Suppressor macrophage treated with lipopolysaccharide for 4 hours (primary cell): Measurements from ENCODE around the gene IL9R.
"Not testable (repeated sequence)": the region's sequence is repeated elsewhere in the genome, so short reads cannot be mapped to it uniquely, and the experiment has no call there.

Source experiments
- DNase-seq: peaks from one replicate; pipeline ENCODE4 v3.0.0-alpha.2; 2020

Gene IL9R

DNA sequence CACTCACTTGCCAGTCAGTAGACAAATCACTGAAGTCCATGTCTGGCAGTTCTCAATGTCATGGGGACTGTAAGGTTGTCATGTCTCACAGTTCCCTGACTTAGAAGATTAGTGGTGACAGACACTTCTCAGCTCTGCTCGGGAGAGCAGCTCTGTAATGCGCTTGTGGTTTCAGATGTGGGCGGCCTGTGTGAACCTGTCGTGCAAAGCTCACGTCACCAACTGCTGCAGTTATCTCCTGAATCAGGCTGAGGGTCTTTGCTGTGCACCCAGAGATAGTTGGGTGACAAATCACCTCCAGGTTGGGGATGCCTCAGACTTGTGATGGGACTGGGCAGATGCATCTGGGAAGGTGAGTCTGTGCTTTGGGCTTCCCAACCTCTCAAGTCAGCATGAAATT, at the start of gene IL9R:
IL9R (plus strand) TSS at position 261 of the 400 bp plus-strand sequence; CDS start at position 325, 64 bp downstream.
- no peak for DNase-seq

- DNase-seq: no peak
These were observed 48.4 kb upstream of the IL9R start for GRCh38 chrX:155949098-155949497.

- DNase-seq: no peak
These were observed 46.2 kb upstream of the IL9R start for GRCh38 chrX:155951237-155951789.

GRCh38 chrX:155953055-155953454, 44.4 kb upstream of the IL9R start:
- DNase-seq: no peak

DNA sequence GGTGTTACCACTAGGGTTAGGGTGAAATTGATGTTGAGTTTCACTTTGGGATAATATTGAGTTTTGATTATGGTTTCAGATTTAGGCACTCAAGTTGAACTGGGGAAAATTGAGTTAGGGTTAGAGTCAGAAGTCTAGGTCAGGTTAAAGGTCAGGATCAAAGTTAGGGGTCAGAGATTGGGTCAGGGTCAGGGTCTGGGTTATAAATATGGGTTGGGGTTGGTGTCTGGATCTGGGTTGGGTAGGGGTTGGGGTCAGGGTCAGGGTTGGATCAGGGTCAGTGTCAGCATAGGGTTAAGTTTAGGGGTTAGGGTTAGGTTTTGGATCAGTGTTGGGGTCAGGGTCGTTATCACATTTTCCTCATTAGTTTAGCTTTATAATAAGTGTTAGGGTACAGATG, 42.7 kb upstream of the IL9R start:
- no peak for DNase-seq

DNA sequence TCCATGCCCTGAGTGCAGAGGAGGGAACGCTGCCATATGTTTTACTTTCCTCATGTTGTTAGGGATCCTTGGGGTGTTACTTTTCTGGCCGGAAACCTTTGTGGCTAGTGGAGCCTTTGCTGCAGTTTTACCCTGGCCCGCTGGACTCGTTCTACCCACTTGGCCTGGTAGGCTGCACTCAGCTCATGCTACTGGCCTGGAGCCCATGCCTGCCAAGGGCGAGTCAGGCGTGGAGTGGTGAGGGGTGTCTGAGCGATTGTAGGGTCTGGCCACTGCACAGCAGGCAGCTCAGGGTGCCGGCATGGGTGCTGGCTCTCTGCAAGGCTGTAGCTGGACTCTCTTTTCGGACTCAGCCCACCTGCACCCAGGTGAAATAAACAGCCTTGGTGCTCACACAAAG, 41.4 kb upstream of the IL9R start:
- no peak for DNase-seq

DNA sequence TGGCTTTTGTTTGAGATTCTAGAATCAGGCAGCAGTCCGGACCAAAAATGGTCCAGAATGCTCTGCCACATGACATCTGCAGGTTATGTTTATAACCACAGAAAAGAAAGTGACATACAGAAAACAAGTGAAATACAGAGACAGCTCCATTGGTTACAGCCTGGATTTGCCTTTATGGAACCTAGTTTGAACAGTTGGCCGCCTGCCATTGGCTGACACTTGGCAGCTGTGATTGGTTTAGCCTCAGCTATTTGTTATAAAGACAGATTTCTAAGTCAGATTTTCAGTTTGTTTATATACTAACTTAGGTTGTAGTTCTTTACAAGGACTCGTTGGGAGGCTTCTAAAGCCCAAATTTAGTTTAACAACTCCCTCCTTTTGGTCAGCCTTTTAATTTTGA, 40.8 kb upstream of the IL9R start:
- no peak for DNase-seq

GRCh38 chrX:155957843-155958242, 39.7 kb upstream of the IL9R start:
- DNase-seq: no peak

GRCh38 chrX:155959018-155959587, 38.4 kb upstream of the IL9R start:
- no peak for DNase-seq

DNA sequence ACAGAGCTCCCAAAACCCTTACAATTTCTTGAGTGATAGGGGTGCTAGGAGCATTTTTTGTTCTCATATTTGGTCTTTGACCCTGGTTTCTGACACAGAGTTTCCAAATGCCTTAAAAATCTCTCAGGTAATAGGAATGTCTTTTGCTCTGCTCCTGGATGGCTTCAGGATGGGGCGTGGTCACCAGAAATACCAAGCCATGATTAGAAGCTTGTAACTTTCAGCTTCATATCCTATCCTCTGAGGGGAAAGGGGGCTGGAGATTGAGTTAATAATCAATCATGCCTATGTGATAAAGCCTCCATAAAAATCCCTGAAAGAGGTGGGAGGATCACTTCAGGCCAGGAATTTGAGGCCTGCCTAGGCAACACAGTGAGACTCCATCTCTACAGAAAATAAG, 34.6 kb upstream of the IL9R start:
- DNase-seq: no peak

DNA sequence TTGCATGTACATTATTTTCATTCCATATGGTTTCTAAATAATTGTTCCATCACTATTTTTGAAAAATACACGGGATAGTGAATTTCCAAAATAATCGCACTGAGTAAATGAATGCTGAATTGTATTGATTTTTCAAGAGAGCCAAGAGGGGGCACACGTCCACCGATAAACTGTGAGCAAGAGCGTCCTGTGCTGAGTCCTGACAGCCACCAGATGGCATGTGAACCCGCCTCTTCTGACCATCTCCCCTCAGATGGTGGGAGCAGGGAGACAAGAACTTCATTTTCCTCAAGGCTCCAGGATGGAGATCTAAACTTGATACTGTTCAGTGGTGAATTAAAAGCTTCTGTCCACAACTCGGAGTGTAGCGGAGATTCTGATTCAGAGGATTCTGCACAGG, 30.6 kb upstream of the IL9R start:
- peak; percentile 5 for DNase-seq

- no peak for DNase-seq
These were observed 29.7 kb upstream of the IL9R start for GRCh38 chrX:155967653-155968325.

GRCh38 chrX:155968326-155968661, 29.2 kb upstream of the IL9R start:
- DNase-seq: no peak

DNA sequence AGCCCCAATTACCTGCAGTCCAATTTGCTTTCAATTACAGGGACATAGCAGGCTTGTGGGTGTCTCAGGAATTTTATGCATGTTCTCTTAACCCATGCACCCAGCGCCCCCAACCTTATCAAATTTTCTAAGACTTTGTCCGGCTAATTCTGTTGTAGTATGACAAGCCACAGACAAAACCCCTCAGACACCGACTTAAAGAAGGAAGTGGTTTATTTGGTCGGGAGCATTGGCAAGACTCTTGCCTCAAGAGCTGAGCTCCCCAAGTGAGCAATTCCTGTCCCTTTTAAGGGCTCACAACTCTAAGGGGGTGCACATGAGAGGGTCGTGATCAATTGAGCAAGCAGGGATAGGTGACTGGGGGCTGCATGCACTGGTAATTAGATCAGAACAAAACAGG, 28.7 kb upstream of the IL9R start:
- no peak for DNase-seq

DNA sequence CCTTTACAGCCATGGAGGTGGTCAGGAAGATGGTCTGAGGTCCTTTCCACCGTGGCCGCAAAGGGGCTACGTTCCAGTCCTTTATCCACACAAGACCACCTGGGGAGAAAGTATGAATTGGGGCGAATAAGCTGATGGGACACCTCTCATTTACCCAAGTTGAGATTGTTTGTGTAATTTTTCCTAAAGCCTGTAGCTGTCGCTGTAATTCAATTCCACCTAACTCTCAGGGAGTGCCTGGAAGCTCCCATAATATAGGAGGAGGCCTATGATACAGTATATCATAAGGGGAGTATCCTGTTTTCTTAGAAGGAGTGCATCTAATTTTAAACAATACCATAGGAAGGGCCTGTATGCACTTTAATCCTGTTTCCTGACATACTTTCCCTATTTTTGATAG, 25.8 kb upstream of the IL9R start:
- not testable (repeated sequence) for DNase-seq

DNA sequence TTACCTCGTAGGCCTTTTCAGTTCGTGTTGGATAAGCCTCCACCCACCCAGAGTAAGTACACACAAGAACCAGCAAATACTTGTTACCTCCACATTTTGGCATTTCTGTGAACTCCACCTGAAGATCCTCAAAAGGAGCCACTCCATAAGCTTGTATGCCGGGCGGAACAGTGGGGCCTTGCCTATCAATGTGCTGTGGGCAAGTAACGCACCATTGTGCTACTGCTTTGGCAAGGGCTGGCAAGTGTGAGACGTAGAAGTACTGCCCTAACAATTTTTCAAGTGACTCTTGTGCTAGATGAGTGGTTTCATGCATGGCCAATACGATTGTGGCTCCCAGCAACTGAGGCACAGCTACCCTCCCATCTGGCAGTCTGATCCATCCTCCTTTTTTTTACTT, 25.3 kb upstream of the IL9R start:
- not testable (repeated sequence) for DNase-seq

- DNase-seq: no peak
These were observed 14.2 kb upstream of the IL9R start for GRCh38 chrX:155983326-155983725.

GRCh38 chrX:155985208-155985607, 12.3 kb upstream of the IL9R start:
- DNase-seq: no peak

GRCh38 chrX:155986995-155987394, 10.5 kb upstream of the IL9R start:
- not testable (repeated sequence) for DNase-seq

- DNase-seq: no peak
These were observed 8.6 kb upstream of the IL9R start for GRCh38 chrX:155988859-155989258.

- no peak for DNase-seq
These were observed 4.1 kb upstream of the IL9R start for GRCh38 chrX:155993421-155993820.

GRCh38 chrX:155995321-155995875, 2.1 kb upstream of the IL9R start:
- DNase-seq: no peak

GRCh38 chrX:155998116-155998515, 620 bp downstream of the IL9R start:
- DNase-seq: no peak

DNA sequence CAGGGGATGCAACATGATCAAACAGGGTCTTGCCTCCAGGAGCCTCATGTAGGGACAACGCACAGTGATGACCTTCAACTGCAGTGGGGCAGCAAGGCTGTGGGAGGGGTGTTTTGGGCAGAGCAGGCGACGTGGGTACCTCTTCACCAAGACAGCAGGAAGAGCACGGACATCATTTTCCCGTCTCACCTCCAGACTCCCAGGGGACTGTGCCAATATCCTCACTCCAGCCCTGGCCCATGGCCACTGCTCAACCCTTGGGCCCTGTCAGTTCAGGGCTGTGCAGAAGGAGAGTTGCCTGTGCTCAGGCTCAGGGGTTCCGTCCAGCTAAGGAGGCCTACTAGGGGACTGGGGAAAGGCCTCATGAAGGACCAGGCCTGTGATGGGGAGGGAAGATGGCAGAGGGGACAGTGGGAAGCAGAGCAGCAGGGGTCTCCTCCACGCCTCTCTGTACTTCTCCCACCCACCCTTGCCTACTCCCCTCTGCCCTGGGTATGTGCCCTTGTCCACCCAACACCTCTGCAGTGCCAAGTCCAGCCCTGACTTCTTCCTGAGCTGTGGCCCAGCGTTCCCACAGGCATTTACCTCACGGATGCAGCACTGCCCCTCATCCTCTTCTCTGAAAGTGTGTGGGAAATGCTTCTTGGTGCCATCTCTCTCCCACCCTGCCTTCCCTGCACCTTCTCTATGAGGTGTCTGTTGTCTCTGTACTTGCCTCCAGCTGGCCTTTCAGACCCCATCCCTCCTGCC, 1.4 kb downstream of the IL9R start:
- no peak for DNase-seq
